DND-41 (cell line): ENCODE data around the gene HLF.

Experiments
- ATAC-seq: fragments of 200-7000 bp; cut with Tn5 transposase; 3 replicates; pipeline ENCODE4 v1.9.1; 2021; ENCODE audit warnings: low read depth; ENCODE audit not compliant: insufficient read depth
- DNase-seq: peaks from one replicate; pipeline ENCODE4 v3.0.0-alpha.2; 2020
- H2AFZ ChIP-seq: 2 replicates; pipeline ENCODE4 v1.6.0; 2012; ENCODE audit warnings: low read depth, low read length
- H3K27ac ChIP-seq: 2 replicates; pipeline ENCODE4 v1.5.1; 2012; ENCODE audit warnings: low read length, inconsistent platforms
- H3K27me3 ChIP-seq: fragments of 200-600 bp; sonication (generic); 2 replicates; pipeline ENCODE4 v1.6.0; 2012; ENCODE audit warnings: low read length, mild to moderate bottlenecking, inconsistent platforms; ENCODE audit not compliant: insufficient read depth, poor library complexity
- H3K36me3 ChIP-seq: 2 replicates; pipeline ENCODE4 v1.5.1; 2012; ENCODE audit warnings: low read length, inconsistent platforms; ENCODE audit not compliant: insufficient read depth
- H3K4me1 ChIP-seq: 2 replicates; pipeline ENCODE4 v1.5.1; 2012; ENCODE audit warnings: mild to moderate bottlenecking, low read length; ENCODE audit not compliant: insufficient read depth
- H3K4me2 ChIP-seq: 2 replicates; pipeline ENCODE4 v1.6.0; 2012; ENCODE audit warnings: mild to moderate bottlenecking, moderate library complexity, low read length, inconsistent platforms; ENCODE audit not compliant: insufficient read depth
- H3K4me3 ChIP-seq, 2 experiments: fragments of 200-600 bp in 1 of 2; shearing (Covaris generic) in 1 of 2; 2 replicates each; pipeline ENCODE4 v1.5.1; 2012 to 2016; ENCODE audit warnings: inconsistent platforms in 2 of 2, low read length in 2 of 2, mild to moderate bottlenecking in 2 of 2, low read depth in 1 of 2, moderate library complexity in 1 of 2
- H3K79me2 ChIP-seq: 2 replicates; pipeline ENCODE4 v1.6.0; 2012; ENCODE audit warnings: low read length, inconsistent platforms; ENCODE audit not compliant: insufficient read depth
- H3K9ac ChIP-seq: 2 replicates; pipeline ENCODE4 v1.6.0; 2012; ENCODE audit warnings: low read depth, mild to moderate bottlenecking, inconsistent platforms, low read length, moderate library complexity
- H3K9me3 ChIP-seq: 2 replicates; pipeline ENCODE4 v1.5.1; 2012; ENCODE audit warnings: low read length, moderate library complexity, mild to moderate bottlenecking, inconsistent platforms; ENCODE audit not compliant: insufficient read depth, severe bottlenecking
- H4K20me1 ChIP-seq: 2 replicates; pipeline ENCODE4 v1.6.0; 2012; ENCODE audit warnings: low read length; ENCODE audit not compliant: insufficient read depth
- EZH2 ChIP-seq: IDR thresholded peaks from 3 replicates; pipeline ENCODE4 v1.6.1; 2012; ENCODE audit warnings: borderline replicate concordance, low read depth, mild to moderate bottlenecking, moderate library complexity, low read length, inconsistent platforms; ENCODE audit not compliant: severe bottlenecking
- TF ChIP-seq, protein P1 (sequence below): IDR thresholded peaks from 2 replicates; pipeline ENCODE4 v1.5.1; 2012; ENCODE audit warnings: borderline replicate concordance, low read length, moderate library complexity, mild to moderate bottlenecking; ENCODE audit not compliant: poor library complexity, severe bottlenecking; ENCODE audit errors: extremely low read depth

HLF gene

GRCh38 chr17:55219459-55219858 lies 45.3 kb upstream of the HLF start:
- H2AFZ ChIP-seq, result no peak overlapping the region
- no peaks in the 10 kb centered on the region for H3K36me3 ChIP-seq
- TF ChIP-seq, protein P1, sequence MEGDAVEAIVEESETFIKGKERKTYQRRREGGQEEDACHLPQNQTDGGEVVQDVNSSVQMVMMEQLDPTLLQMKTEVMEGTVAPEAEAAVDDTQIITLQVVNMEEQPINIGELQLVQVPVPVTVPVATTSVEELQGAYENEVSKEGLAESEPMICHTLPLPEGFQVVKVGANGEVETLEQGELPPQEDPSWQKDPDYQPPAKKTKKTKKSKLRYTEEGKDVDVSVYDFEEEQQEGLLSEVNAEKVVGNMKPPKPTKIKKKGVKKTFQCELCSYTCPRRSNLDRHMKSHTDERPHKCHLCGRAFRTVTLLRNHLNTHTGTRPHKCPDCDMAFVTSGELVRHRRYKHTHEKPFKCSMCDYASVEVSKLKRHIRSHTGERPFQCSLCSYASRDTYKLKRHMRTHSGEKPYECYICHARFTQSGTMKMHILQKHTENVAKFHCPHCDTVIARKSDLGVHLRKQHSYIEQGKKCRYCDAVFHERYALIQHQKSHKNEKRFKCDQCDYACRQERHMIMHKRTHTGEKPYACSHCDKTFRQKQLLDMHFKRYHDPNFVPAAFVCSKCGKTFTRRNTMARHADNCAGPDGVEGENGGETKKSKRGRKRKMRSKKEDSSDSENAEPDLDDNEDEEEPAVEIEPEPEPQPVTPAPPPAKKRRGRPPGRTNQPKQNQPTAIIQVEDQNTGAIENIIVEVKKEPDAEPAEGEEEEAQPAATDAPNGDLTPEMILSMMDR, result no peak
- no peak for TF ChIP-seq EZH2
- H4K20me1 ChIP-seq, result no peaks in the 10 kb centered on the region
- H3K27ac ChIP-seq, result no peak overlapping the region
- no peaks in the 10 kb centered on the region for H3K4me1 ChIP-seq
- ATAC-seq (no peak), DNase-seq (no peak)
- H3K9me3 ChIP-seq, result no peaks in the 10 kb centered on the region
- H3K4me3 ChIP-seq, result no peak overlapping the region
- no peak overlapping the region for H3K9ac ChIP-seq
- H3K79me2 ChIP-seq, result no peaks in the 10 kb centered on the region
- H3K27me3 ChIP-seq, result no peaks in the 10 kb centered on the region
- H3K4me2 ChIP-seq, result no peak overlapping the region

DNA sequence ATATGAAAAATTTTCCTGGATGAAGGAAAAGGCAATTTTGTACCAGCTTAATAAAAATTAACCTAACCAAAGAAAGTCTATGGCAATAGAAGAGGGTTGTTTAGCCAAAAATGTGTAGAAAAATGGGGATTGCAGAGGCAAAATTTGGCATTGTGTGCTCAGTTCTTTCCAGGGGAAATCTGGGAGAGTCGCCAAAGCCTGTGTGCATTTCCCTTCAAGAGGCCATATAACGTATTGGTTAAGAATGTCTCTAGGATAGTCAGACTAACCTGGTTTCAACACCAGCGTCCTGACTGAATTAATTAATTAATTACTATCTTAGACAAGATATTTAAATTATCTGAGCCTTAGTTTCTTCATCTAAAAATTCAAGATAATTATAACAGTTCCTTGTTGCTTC lies 44.8 kb upstream of the HLF start:
- Histone ChIP-seq H3K27me3 (no peaks in the 10 kb centered on the region), H3K27ac (no peak overlapping the region), H3K9ac (no peak overlapping the region), H3K4me2 (no peak overlapping the region), H2AFZ (no peak overlapping the region), H3K79me2 (no peaks in the 10 kb centered on the region), H3K4me3 (no peak overlapping the region), H3K36me3 (no peaks in the 10 kb centered on the region), H4K20me1 (no peaks in the 10 kb centered on the region), H3K9me3 (no peaks in the 10 kb centered on the region), H3K4me1 (no peaks in the 10 kb centered on the region)
- no peak for DNase-seq
- no peak for ATAC-seq
- TF ChIP-seq, protein P1, result no peak
- no peak for TF ChIP-seq EZH2

DNA sequence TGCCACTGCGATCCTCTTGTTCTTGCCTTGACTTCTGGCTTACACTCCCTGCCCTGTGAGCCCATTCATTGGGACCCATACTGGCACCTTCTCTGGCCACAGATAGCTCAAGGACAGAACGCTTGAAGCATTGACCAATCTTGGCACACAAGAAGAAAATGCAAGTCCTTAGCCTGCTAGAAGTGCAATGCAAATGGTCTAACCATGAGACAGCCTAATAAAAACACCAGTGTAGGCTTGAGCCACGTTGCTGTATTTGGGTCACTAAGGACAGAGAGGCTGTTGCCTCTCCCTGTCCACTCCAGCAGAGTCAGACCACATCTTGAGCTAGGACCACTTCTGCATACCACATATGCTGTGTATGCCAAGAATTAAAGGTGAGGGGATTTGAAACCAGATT lies 41.2 kb upstream of the HLF start:
- TF ChIP-seq, protein P1, result no peak
- TF ChIP-seq EZH2, result no peak
- Histone ChIP-seq H3K27me3 (no peaks in the 10 kb centered on the region), H3K4me1 (no peaks in the 10 kb centered on the region), H3K27ac (no peak overlapping the region), H3K79me2 (no peaks in the 10 kb centered on the region), H4K20me1 (no peaks in the 10 kb centered on the region), H3K36me3 (no peaks in the 10 kb centered on the region), H3K4me3 (no peak overlapping the region), H3K9me3 (no peaks in the 10 kb centered on the region), H3K9ac (no peak overlapping the region), H3K4me2 (no peak overlapping the region), H2AFZ (no peak overlapping the region)
- DNase-seq (no peak), ATAC-seq (no peak)

DNA sequence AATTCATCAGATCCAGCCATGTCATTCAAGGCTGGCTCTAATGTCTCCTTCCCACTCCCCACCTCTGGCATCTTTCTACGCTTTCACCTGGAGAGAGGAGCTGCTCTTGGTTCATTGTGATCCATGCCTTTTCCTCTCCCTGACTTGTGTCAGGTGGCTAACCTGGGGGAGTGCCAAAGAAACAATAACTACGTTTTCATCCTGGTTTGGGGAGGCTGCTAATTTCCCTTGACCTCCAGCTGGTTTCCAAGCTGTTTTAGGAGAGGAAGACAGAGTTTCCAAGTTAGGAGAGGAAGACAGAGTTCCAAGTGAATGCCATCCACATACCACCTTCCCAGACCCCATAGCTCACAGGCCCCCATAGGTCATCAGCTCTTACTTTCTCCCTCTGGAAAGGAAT lies 40.0 kb upstream of the HLF start:
- Histone ChIP-seq H3K4me2 (no peak overlapping the region), H4K20me1 (no peaks in the 10 kb centered on the region), H3K36me3 (no peaks in the 10 kb centered on the region), H2AFZ (no peak overlapping the region), H3K4me1 (no peaks in the 10 kb centered on the region), H3K9ac (no peak overlapping the region), H3K27me3 (no peaks in the 10 kb centered on the region), H3K4me3 (no peak overlapping the region), H3K9me3 (no peaks in the 10 kb centered on the region), H3K79me2 (no peaks in the 10 kb centered on the region), H3K27ac (no peak overlapping the region)
- TF ChIP-seq, protein P1, result no peak
- TF ChIP-seq EZH2, result no peak
- ATAC-seq (no peak), DNase-seq (no peak)
